Iris pigment epithelial cell (primary cell): ENCODE results near the gene PRDX2.

Experiments
- DNase-seq: peaks from one replicate; pipeline ENCODE4 v3.0.0-alpha.2; 2011; ENCODE audit warnings: low read depth

PRDX2 gene

GRCh38 chr19:12792051-12792852 is 9.3 kb downstream of the PRDX2 start:
- peak; percentile 53 for DNase-seq

- DNase-seq, result peak; percentile 97
Observed at GRCh38 chr19:12791345-12792050, 10.1 kb downstream of the PRDX2 start, which contains the start of gene JUNB. Gene JUNB, plus strand, starts transcription at chr19:12791486. Its CDS starts 286 bp downstream, at chr19:12791772.

GRCh38 chr19:12790628-12791344 is 10.8 kb downstream of the PRDX2 start:
- no peak for DNase-seq

GRCh38 chr19:12789904-12790619 is 11.5 kb downstream of the PRDX2 start:
- peak; percentile 97 for DNase-seq

GRCh38 chr19:12789098-12789903 is 12.3 kb downstream of the PRDX2 start:
- DNase-seq, result peak; percentile 36

- peak; percentile 78 for DNase-seq
Observed at GRCh38 chr19:12788682-12789097, 12.9 kb downstream of the PRDX2 start.

GRCh38 chr19:12788042-12788681 is 13.4 kb downstream of the PRDX2 start:
- DNase-seq, result no peak

- DNase-seq, result no peak
Observed at GRCh38 chr19:12787458-12787857, 14.1 kb downstream of the PRDX2 start.

- no peak for DNase-seq
Observed at GRCh38 chr19:12786952-12787351, 14.6 kb downstream of the PRDX2 start.

GRCh38 chr19:12786141-12786870 is 15.3 kb downstream of the PRDX2 start:
- no peak for DNase-seq

- DNase-seq, result no peak
Observed at GRCh38 chr19:12785431-12786031, 16.1 kb downstream of the PRDX2 start.

GRCh38 chr19:12784871-12785430 is 16.6 kb downstream of the PRDX2 start:
- no peak for DNase-seq

- DNase-seq, result no peak
Observed at GRCh38 chr19:12784394-12784870, 17.2 kb downstream of the PRDX2 start.

GRCh38 chr19:12783849-12784393 is 17.7 kb downstream of the PRDX2 start:
- DNase-seq, result no peak

GRCh38 chr19:12783291-12783848 is 18.2 kb downstream of the PRDX2 start:
- DNase-seq, result no peak

- DNase-seq, result peak; percentile 75
Observed at GRCh38 chr19:12782424-12783290, 18.9 kb downstream of the PRDX2 start.

- DNase-seq, result no peak
Observed at GRCh38 chr19:12782174-12782423, 19.5 kb downstream of the PRDX2 start.
